ENCODE results near the gene IQCM. TPM values are rescaled to one million over a fixed set of nuclear protein-coding genes. Genes with fewer than 3 reads are reported as not detected.

Gene IQCM
- total RNA-seq, 2 donors from 2014 or later = not detected

DNA sequence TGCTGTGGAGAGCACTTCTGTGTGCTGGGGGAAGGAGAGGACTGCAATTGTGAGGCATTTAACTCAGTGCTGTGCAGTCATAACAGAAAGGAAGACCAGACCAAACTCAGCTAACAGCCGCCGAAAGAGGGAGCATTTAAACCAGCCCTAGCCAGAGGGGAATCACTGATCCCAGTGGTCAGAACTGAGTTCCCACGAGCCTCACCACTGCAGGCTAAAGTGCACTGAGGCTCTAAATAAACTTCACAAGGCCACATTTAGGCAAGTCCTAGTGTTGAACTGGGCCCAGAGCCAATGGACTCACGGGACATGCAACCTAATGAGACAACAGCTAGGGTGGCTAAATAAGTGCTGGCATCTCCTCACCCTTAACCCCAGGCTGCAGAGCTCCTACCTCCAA lies 20.4 kb downstream of the IQCM start:
- Mint-ChIP-seq H3K27me3 (no peaks in the 10 kb centered on the region), H3K36me3 (ENCODE audit: low read depth) (no peaks in the 10 kb centered on the region), H3K27ac (no peak overlapping the region), H3K4me3 (no peak overlapping the region), H3K4me1 (no peaks in the 10 kb centered on the region)
- no peaks in the 10 kb centered on the region for H3K9me3 ChIP-seq (ENCODE audit: control insufficient read depth, low read length, poor library complexity, severe bottlenecking)
- ATAC-seq (no peak), DNase-seq (no peak)

DNA sequence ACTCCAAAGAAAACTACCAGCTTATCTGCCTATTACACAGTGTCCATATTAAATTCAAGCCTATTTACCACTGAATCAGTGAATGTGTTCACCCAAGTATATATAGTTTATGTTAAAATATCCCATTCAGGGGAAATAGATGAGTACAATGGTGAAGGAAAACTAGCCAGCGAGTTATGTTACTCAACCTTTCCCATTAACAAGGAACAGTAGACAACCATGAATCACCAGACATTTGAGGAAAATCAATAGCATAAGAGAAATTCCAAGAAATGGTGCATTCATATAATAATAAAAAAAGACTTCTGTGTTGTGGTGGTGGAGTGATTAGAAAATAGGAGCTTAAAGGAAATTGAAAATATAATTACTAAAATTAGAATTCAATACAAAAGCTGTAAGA lies 21.3 kb downstream of the IQCM start:
- Mint-ChIP-seq H3K27ac (no peak overlapping the region), H3K36me3 (ENCODE audit: low read depth) (no peaks in the 10 kb centered on the region)
- no peak for ATAC-seq

DNA sequence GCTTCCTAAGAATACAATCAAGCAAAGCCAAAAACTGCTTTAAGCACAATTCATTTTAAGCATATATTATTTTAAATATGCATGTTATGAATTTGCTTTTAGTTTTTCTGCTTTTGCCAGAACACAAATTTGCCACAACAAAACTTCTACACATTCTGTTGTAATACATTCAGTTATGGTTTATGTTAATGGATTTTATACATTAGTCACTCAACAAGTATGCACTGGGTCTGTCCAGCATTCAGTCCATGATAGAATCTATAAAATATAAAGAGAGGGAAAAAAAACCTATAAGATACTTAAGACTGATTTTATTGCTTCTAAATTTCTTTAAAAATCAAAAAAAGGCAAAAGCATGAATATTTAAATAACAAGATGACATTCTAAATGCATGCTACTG lies 22.2 kb downstream of the IQCM start:
- H3K27me3 Mint-ChIP-seq = no peaks in the 10 kb centered on the region
- DNase-seq = no peak
- H3K27ac Mint-ChIP-seq = no peak overlapping the region
- no peak for ATAC-seq
- H3K4me1 Mint-ChIP-seq = no peaks in the 10 kb centered on the region
- H3K9me3 ChIP-seq (ENCODE audit: control insufficient read depth, low read length, poor library complexity, severe bottlenecking) = no peaks in the 10 kb centered on the region
- no peaks in the 10 kb centered on the region for H3K36me3 Mint-ChIP-seq (ENCODE audit: low read depth)
- no peak overlapping the region for H3K4me3 Mint-ChIP-seq

More for the DNA sequence above, 21.3 kb downstream of the IQCM start:
- H3K9me3 ChIP-seq (ENCODE audit: control insufficient read depth, low read length, poor library complexity, severe bottlenecking) = no peaks in the 10 kb centered on the region
- no peak overlapping the region for H3K4me3 Mint-ChIP-seq
- DNase-seq = no peak
- H3K27me3 Mint-ChIP-seq = no peaks in the 10 kb centered on the region
- H3K4me1 Mint-ChIP-seq = no peaks in the 10 kb centered on the region

DNA sequence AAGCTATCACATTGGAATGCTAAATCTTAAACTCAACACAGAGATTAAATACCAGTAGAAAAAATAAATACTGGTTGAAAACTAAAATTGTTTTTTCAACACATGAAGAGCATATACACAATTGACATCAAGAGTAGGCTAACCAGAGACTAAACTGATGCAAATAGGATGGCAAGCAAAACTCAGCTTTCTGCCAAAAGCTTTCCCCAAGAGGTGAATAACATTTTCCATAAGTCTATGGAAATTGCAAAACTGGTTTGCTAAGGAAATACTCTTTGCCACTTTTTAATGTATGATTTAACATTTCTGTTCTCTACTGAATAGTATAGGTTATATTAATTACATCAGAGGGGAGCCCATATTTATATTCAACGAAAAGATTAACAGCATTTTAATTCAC lies 23.8 kb downstream of the IQCM start:
- H3K9me3 ChIP-seq (ENCODE audit: control insufficient read depth, low read length, poor library complexity, severe bottlenecking) = no peaks in the 10 kb centered on the region
- DNase-seq (no peak), ATAC-seq (no peak)
- Mint-ChIP-seq H3K27me3 (no peaks in the 10 kb centered on the region), H3K36me3 (ENCODE audit: low read depth) (no peaks in the 10 kb centered on the region), H3K4me1 (no peaks in the 10 kb centered on the region), H3K27ac (no peak overlapping the region), H3K4me3 (no peak overlapping the region)

DNA sequence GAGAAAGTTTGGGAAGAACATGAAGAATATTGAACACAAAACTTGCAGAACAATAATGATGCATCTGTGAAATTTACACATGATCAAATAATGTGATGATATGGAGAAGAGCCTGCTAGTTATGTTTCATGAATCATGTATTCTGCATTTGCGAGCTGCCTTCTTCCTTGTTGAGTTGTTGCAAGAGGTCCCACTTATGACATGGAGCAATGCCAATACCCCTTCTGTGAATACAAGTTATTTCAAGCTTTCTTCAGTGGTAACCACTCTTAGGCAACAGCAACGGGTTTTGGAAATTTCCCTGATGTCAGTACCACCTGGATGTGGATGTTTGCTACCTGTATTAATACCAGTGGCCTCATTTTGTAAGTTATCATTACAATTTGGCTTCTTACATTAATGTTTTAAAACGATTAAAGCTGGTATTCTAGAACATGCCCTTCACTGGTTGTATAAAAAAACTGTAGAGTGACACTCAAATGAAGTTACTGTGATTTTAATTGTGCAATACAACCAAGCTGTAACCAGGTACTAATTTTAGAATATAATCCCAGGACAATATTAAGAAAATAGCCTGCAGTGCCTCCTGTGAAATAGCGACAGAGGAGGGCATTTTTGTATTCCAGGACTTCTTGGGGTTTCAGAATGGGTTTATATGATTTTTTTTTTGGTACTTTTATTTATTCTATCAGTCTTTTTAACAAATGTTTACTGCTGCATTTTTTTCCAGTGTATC lies 25.3 kb downstream of the IQCM start:
- no peaks in the 10 kb centered on the region for H3K9me3 ChIP-seq (ENCODE audit: control insufficient read depth, low read length, poor library complexity, severe bottlenecking)
- DNase-seq = no peak
- no peak overlapping the region for H3K4me3 Mint-ChIP-seq

DNA sequence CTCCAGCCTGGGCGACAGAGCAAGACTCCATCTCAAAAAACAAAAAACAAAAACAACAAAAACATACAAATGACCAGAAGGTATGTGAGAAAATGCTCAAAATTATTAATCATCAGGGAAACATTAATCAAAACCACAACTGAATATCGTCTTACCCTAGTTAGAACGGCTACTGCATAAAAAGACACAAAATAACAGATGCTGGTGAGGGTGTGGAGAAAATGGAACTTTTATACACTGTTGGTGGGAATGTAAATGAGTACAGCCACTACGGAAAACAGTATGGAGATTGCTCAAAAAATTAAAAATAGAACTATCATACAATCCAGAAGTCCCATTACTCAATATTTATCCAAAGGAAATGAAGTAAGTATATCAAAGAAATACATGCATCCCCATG lies 27.3 kb downstream of the IQCM start:
- no peaks in the 10 kb centered on the region for H3K27me3 Mint-ChIP-seq
- ATAC-seq = no peak
- H3K36me3 Mint-ChIP-seq (ENCODE audit: low read depth) = no peaks in the 10 kb centered on the region
- no peaks in the 10 kb centered on the region for H3K9me3 ChIP-seq (ENCODE audit: control insufficient read depth, low read length, poor library complexity, severe bottlenecking)
- no peaks in the 10 kb centered on the region for H3K4me1 Mint-ChIP-seq
- no peak for DNase-seq
- no peak overlapping the region for H3K27ac Mint-ChIP-seq
- H3K4me3 Mint-ChIP-seq = no peak overlapping the region

More for the DNA sequence above, 25.3 kb downstream of the IQCM start:
- ATAC-seq = no peak
- no peaks in the 10 kb centered on the region for H3K27me3 Mint-ChIP-seq
- H3K27ac Mint-ChIP-seq = no peak overlapping the region
- H3K36me3 Mint-ChIP-seq (ENCODE audit: low read depth) = no peaks in the 10 kb centered on the region
- H3K4me1 Mint-ChIP-seq = no peaks in the 10 kb centered on the region

DNA sequence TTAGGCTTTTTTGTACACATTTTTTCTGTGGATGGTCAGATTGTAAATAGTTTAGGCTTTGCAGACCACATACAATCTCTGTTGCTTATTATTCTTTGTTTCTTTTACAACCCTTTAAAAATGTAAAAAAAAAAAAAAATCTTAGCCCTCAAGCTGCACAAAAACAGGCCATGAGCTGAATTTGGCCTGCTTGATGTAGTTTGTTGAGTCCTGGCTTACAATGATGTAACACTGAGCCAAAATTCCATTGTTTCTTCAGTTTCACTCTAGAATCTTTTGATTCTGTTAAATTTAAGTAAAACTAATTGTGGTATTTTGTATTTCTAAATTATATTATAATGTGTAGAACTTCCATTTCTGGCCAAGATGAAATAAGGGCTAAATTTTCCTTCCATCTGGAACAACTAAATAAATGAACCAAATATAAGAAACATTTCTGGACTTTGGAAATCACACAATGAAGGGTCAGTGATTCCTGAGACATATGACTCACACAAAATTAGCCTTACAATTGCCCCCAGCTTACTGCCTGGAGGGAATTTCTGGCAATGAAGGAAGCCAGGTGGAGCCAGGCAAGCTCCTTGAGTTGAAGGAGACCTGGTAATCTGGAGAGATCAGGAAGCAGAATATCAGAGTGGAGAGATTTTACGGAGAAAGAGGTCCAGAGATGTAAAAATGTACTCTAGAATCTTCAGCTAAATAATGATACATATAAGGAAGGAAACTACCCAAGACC lies 29.8 kb downstream of the IQCM start:
- no peaks in the 10 kb centered on the region for H3K9me3 ChIP-seq (ENCODE audit: control insufficient read depth, low read length, poor library complexity, severe bottlenecking)
- ATAC-seq (no peak), DNase-seq (no peak)
- Mint-ChIP-seq H3K27ac (no peak overlapping the region), H3K4me3 (no peak overlapping the region), H3K36me3 (ENCODE audit: low read depth) (no peaks in the 10 kb centered on the region), H3K4me1 (no peaks in the 10 kb centered on the region), H3K27me3 (no peaks in the 10 kb centered on the region)

DNA sequence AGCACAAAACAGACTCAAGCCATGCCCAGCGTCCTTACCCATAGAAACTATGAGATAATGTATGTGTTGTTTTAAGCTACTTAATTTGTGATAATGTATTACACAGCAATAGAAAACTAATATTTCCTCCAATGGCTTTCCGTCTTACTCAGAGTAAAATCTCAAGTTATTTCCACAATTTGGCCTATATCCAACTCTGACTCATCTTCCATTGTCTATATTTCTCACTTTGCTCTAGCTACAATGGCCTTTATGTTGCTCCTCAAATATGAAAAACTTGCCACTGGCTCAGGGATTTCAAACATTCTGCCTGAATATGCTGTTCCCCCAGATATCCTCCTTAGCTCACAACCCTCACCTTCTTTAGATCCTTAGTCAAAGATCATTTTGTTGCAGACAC lies 31.6 kb downstream of the IQCM start:
- Mint-ChIP-seq H3K27me3 (no peaks in the 10 kb centered on the region), H3K27ac (no peak overlapping the region), H3K36me3 (ENCODE audit: low read depth) (no peaks in the 10 kb centered on the region), H3K4me1 (no peaks in the 10 kb centered on the region), H3K4me3 (no peak overlapping the region)
- DNase-seq (no peak), ATAC-seq (no peak)
- no peaks in the 10 kb centered on the region for H3K9me3 ChIP-seq (ENCODE audit: control insufficient read depth, low read length, poor library complexity, severe bottlenecking)

DNA sequence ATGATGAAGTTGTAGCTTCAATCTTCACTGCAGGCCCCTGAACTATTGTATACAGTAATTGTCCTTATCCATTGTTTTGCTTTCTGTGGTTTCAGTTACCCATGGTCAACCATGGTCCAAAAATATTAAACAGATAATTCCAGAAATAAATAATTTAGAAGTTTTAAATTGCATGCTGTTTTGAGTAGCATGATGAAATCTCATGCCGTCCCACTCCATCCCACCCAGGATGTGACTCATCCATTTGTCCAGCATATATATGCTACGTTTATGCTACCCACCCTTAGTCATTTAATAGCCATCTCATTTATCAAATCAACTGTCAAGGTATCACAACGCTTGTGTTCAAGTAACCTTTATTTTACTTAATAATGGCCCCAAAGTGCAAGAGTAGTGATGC lies 34.5 kb downstream of the IQCM start:
- DNase-seq (no peak), ATAC-seq (no peak)
- H3K27me3 Mint-ChIP-seq = no peaks in the 10 kb centered on the region
- H3K9me3 ChIP-seq (ENCODE audit: control insufficient read depth, low read length, poor library complexity, severe bottlenecking) = no peaks in the 10 kb centered on the region
- H3K36me3 Mint-ChIP-seq (ENCODE audit: low read depth) = no peaks in the 10 kb centered on the region
- H3K4me3 Mint-ChIP-seq = no peak overlapping the region
- no peak overlapping the region for H3K27ac Mint-ChIP-seq
- H3K4me1 Mint-ChIP-seq = no peaks in the 10 kb centered on the region

DNA sequence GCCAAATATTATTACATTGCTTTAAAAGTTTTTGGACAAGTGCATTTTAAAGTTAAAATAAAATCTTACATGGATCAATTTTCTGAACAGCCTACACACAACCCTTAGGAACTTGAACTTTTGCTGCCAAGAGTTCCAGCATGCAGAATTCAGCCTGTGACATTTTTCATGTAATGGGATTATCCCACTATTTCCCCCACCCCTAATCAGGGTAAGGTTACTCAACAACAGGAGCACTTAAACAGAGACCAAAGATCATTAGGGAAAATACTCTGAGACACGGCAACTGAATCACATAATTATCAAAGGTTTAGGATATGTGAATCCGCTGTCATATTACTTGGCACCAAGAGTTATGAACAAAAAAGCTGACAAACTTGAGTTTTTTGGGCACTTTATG lies 47.2 kb downstream of the IQCM start:
- Mint-ChIP-seq H3K27me3 (no peaks in the 10 kb centered on the region), H3K4me3 (no peak overlapping the region), H3K4me1 (no peaks in the 10 kb centered on the region), H3K27ac (no peak overlapping the region), H3K36me3 (ENCODE audit: low read depth) (no peaks in the 10 kb centered on the region)
- no peak for ATAC-seq
- H3K9me3 ChIP-seq (ENCODE audit: control insufficient read depth, low read length, poor library complexity, severe bottlenecking) = no peaks in the 10 kb centered on the region
- DNase-seq = no peak

DNA sequence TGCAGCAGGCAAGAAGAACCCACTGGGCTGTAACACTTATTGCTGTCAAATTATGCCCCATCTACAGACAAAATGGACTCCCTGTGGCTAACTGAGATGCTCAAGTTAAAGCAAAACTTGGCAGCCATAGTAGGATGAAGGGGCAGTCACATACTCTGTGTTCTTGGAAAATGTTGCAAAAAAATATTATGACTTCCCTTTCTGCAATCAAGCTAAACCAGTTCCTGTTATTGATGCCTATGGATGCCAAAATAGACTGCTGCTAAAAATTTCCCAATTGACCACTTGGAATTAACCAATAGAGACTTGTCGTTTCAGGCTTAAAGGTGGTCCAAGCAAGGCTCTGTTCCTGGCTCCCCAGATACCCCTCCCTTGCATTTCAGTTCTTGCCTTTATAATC lies 49.5 kb downstream of the IQCM start:
- H3K27me3 Mint-ChIP-seq = no peaks in the 10 kb centered on the region
- ATAC-seq (no peak), DNase-seq (no peak)
- no peak overlapping the region for H3K4me3 Mint-ChIP-seq
- H3K9me3 ChIP-seq (ENCODE audit: control insufficient read depth, low read length, poor library complexity, severe bottlenecking) = no peaks in the 10 kb centered on the region
- no peaks in the 10 kb centered on the region for H3K36me3 Mint-ChIP-seq (ENCODE audit: low read depth)
- H3K27ac Mint-ChIP-seq = no peak overlapping the region
- H3K4me1 Mint-ChIP-seq = no peaks in the 10 kb centered on the region

DNA sequence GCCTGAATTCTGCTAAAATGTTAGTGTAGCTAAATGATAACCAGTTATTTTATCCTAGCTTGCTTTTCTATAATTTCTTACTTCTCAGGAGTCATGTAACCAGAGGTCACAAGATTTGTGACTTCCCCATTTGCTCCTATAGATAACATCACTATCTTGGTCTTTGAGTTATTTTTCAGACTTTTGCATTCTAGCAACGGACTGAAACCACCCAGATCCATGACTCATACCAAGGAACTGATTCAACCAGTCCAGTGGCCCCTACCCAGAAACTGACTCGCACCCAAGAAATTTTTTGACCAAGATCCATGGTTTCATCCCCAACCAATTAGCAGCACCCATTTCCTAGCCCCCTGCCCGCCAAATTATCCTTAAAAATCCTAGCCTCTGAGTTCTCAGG lies 50.0 kb downstream of the IQCM start:
- no peak for ATAC-seq

DNA sequence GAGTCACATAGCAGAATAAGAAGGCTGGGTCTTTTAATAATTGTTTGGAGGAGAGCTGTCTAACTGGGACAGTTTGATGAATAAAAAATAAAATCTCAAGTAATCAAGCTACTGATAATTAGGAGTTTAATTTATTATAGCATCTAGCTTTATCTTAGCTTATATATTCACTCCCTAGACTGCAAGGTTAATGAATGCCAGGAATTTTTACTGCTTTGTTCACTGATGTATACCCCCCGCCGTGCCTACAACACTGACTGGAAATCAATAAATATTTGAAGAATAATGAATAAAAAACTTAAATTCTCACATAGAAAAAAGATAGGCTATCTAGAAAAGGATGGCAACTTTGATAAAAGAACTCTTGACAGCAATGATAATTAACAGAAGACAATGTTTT lies 59.7 kb downstream of the IQCM start:
- Mint-ChIP-seq H3K36me3 (ENCODE audit: low read depth) (no peaks in the 10 kb centered on the region), H3K27ac (no peak overlapping the region), H3K27me3 (no peaks in the 10 kb centered on the region), H3K4me3 (no peak overlapping the region), H3K4me1 (no peaks in the 10 kb centered on the region)
- H3K9me3 ChIP-seq (ENCODE audit: control insufficient read depth, low read length, poor library complexity, severe bottlenecking) = no peaks in the 10 kb centered on the region
- DNase-seq (no peak), ATAC-seq (no peak)

More for the DNA sequence above, 50.0 kb downstream of the IQCM start:
- no peaks in the 10 kb centered on the region for H3K36me3 Mint-ChIP-seq (ENCODE audit: low read depth)
- H3K4me3 Mint-ChIP-seq = no peak overlapping the region
- no peaks in the 10 kb centered on the region for H3K9me3 ChIP-seq (ENCODE audit: control insufficient read depth, low read length, poor library complexity, severe bottlenecking)
- no peaks in the 10 kb centered on the region for H3K4me1 Mint-ChIP-seq
- DNase-seq = no peak
- H3K27me3 Mint-ChIP-seq = no peaks in the 10 kb centered on the region
- H3K27ac Mint-ChIP-seq = no peak overlapping the region

DNA sequence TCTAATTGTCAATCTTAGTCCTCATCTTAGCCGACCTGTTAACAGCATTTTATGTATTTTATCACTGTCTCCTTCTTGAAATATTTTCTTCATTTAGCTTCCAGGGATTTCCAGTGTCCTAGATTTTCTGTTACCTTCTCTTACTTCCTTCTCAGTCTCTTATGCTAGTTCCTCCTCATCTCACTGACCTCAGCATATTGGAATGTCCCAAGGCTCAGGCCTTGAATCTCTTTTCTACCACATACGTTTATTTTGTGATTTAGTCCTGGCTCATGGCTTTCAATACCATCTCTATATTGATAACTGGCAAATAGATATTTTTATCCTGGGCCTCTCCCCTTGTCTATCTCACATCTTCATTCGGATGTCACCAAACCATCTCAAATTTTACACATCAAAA lies 61.1 kb downstream of the IQCM start:
- Mint-ChIP-seq H3K4me3 (no peak overlapping the region), H3K27ac (no peak overlapping the region), H3K27me3 (no peaks in the 10 kb centered on the region), H3K36me3 (ENCODE audit: low read depth) (no peaks in the 10 kb centered on the region), H3K4me1 (no peaks in the 10 kb centered on the region)
- ATAC-seq = no peak
- no peak for DNase-seq
- no peaks in the 10 kb centered on the region for H3K9me3 ChIP-seq (ENCODE audit: control insufficient read depth, low read length, poor library complexity, severe bottlenecking)
